HEK293T (cell line): ENCODE results near the gene CACNA1S.

Experiments used
- ELF4 ChIP-seq: fragments of 450-650 bp; IDR thresholded peaks from 2 replicates; pipeline ENCODE4 v1.6.1; 2017; ENCODE audit warnings: antibody characterized with exemption
- FOXA1 ChIP-seq: fragments of 450-650 bp; IDR thresholded peaks from 2 replicates; pipeline ENCODE4 v1.6.1; 2016; ENCODE audit warnings: mild to moderate bottlenecking
- LEF1 ChIP-seq: fragments of 450-650 bp; IDR thresholded peaks from 2 replicates; pipeline ENCODE4 v1.6.1; 2017; ENCODE audit warnings: mild to moderate bottlenecking, borderline replicate concordance
- SP1 ChIP-seq: fragments of 450-650 bp; IDR thresholded peaks from 2 replicates; pipeline ENCODE4 v1.6.1; 2017
- TARDBP ChIP-seq: fragments of 450-650 bp; IDR thresholded peaks from 2 replicates; pipeline ENCODE4 v1.6.1; 2016

- TF ChIP-seq ELF4: no peak
- no peak for TF ChIP-seq TARDBP
- TF ChIP-seq FOXA1: no peak
- TF ChIP-seq SP1: no peak; the same call in 1 of the 2 replicates
- no peak for TF ChIP-seq LEF1
Measured at GRCh38 chr1:201154389-201155165, 42.4 kb upstream of the CACNA1S start, which contains the start of gene TMEM9.
